DOHH2 (cell line): ENCODE measurements around the gene HMGXB3.

Experiments
- CTCF ChIP-seq: fragments of 200-600 bp; sonication (generic); IDR thresholded peaks from one replicate; pipeline ENCODE4 v1.5.1; 2014; ENCODE audit warnings: antibody characterized with exemption, mild to moderate bottlenecking, low read depth, low read length; ENCODE audit not compliant: poor library complexity, severe bottlenecking
- EZH2phosphoT487 ChIP-seq: fragments of 200-600 bp; sonication (generic); IDR thresholded peaks from 2 replicates; pipeline ENCODE4 v1.6.1; 2017; ENCODE audit warnings: borderline replicate concordance, mild to moderate bottlenecking, antibody characterized with exemption, low read length, moderate library complexity, mixed read lengths

GRCh38 chr5:150068961-150069645, 68.6 kb downstream of the HMGXB3 start:
- no peak for TF ChIP-seq EZH2phosphoT487
- no peak for TF ChIP-seq CTCF
